NB4 (cell line): ENCODE data around the gene LGALS3BP.

ENCODE experiments used
- CTCF ChIP-seq: IDR thresholded peaks from one replicate; pipeline ENCODE4 v1.5.1; 2012; ENCODE audit warnings: low read depth, low read length
- MAX ChIP-seq: IDR thresholded peaks from 2 replicates; pipeline ENCODE4 v1.6.1; 2011; ENCODE audit warnings: low read depth, low read length
- MYC ChIP-seq: IDR thresholded peaks from 2 replicates; pipeline ENCODE4 v1.6.1; 2011; ENCODE audit warnings: low read depth, low read length
- POLR2A ChIP-seq: IDR thresholded peaks from 2 replicates; pipeline ENCODE4 v1.6.1; 2011; ENCODE audit warnings: mild to moderate bottlenecking; ENCODE audit not compliant: insufficient read length; ENCODE audit errors: extremely low read depth

- TF ChIP-seq CTCF (no peak), POLR2A (no peak), MAX (no peak), MYC (no peak)
Measured at GRCh38 chr17:78995022-78995760, 15.5 kb upstream of the LGALS3BP start.
